SU-DHL-6 (cell line): ENCODE results near the gene SEMA4D.

ENCODE experiments used
- H2AFZ ChIP-seq: fragments of 200-600 bp; sonication (generic); 2 replicates; pipeline ENCODE4 v1.6.1; 2014; ENCODE audit warnings: low read depth, mild to moderate bottlenecking, moderate library complexity, mixed read lengths, antibody characterized with exemption, low read length; ENCODE audit not compliant: severe bottlenecking
- H3F3A ChIP-seq: fragments of 200-600 bp; shearing (Covaris generic); 2 replicates; pipeline ENCODE4 v1.6.0; 2016; ENCODE audit warnings: antibody characterized with exemption, mild to moderate bottlenecking; ENCODE audit not compliant: insufficient read depth
- H3K27ac ChIP-seq: fragments of 200-600 bp; sonication (generic); 2 replicates; pipeline ENCODE4 v1.5.1; 2016; ENCODE audit warnings: low read depth, mild to moderate bottlenecking, low read length, moderate library complexity, mixed read lengths
- H3K27me3 ChIP-seq: fragments of 200-600 bp; sonication (generic), shearing (Covaris generic); 2 replicates; pipeline ENCODE4 v1.6.0; 2014; ENCODE audit warnings: mild to moderate bottlenecking, low read length
- H3K36me3 ChIP-seq: fragments of 200-600 bp; sonication (generic); 2 replicates; pipeline ENCODE4 v1.6.1; 2014; ENCODE audit warnings: mild to moderate bottlenecking, low read length, mixed read lengths
- H3K4me2 ChIP-seq: fragments of 300-600, 200-600 bp; shearing (Covaris generic), sonication (generic); 2 replicates; pipeline ENCODE4 v1.6.0; 2014; ENCODE audit warnings: low read length, low read depth, mild to moderate bottlenecking; ENCODE audit not compliant: poor library complexity, severe bottlenecking
- H3K4me3 ChIP-seq: fragments of 200-600 bp; sonication (generic); 2 replicates; pipeline ENCODE4 v1.5.1; 2014; ENCODE audit warnings: antibody characterized with exemption, low read length, mild to moderate bottlenecking, mixed read lengths; ENCODE audit not compliant: insufficient read depth, poor library complexity, severe bottlenecking
- H3K79me2 ChIP-seq: fragments of 200-600 bp; sonication (generic); 2 replicates; pipeline ENCODE4 v1.6.1; 2014; ENCODE audit warnings: mild to moderate bottlenecking, low read length, moderate library complexity; ENCODE audit not compliant: insufficient read depth
- H3K9ac ChIP-seq: fragments of 200-600 bp; sonication (generic); 2 replicates; pipeline ENCODE4 v1.7.0; 2014; ENCODE audit warnings: mild to moderate bottlenecking, low read length
- H3K9me2 ChIP-seq: fragments of 200-600 bp; sonication (generic); replicated peaks from 2 replicates; pipeline ENCODE4 v1.6.1; 2014; ENCODE audit warnings: low read length; ENCODE audit not compliant: insufficient read depth
- H3K9me3 ChIP-seq: fragments of 200-600 bp; sonication (generic); 2 replicates; pipeline ENCODE4 v1.6.1; 2014; ENCODE audit warnings: low read length, mixed read lengths; ENCODE audit not compliant: insufficient read depth
- H4K20me1 ChIP-seq: fragments of 200-600 bp; sonication (generic); 2 replicates; pipeline ENCODE4 v1.6.1; 2014; ENCODE audit warnings: low read depth, mild to moderate bottlenecking, antibody characterized with exemption, low read length, moderate library complexity, mixed read lengths
- CTCF ChIP-seq: fragments of 200-600 bp; sonication (generic); IDR thresholded peaks from one replicate; pipeline ENCODE4 v1.5.1; 2017; ENCODE audit warnings: antibody characterized with exemption, mild to moderate bottlenecking, low read length, moderate library complexity; ENCODE audit not compliant: insufficient read depth, poor library complexity, severe bottlenecking
- EZH2phosphoT487 ChIP-seq: fragments of 200-600 bp; sonication (generic), shearing (Covaris generic); conservative IDR thresholded peaks from 2 replicates; pipeline ENCODE4 v1.6.1; 2018; ENCODE audit warnings: mild to moderate bottlenecking, antibody characterized with exemption, low read length, moderate library complexity, mixed read lengths

The SEMA4D gene

GRCh38 chr9:89375191-89375760, 122.6 kb downstream of the SEMA4D start:
- no peaks in the 10 kb centered on the region for H3K9me2 ChIP-seq
- no peak overlapping the region for H3K27ac ChIP-seq
- TF ChIP-seq CTCF (no peak), EZH2phosphoT487 (no peak)
- no peaks in the 10 kb centered on the region for H3K9me3 ChIP-seq
- H3F3A ChIP-seq, result no peaks in the 10 kb centered on the region
- H3K9ac ChIP-seq, result no peak overlapping the region
- no peak overlapping the region for H3K4me2 ChIP-seq
- no peaks in the 10 kb centered on the region for H3K79me2 ChIP-seq
- no peaks in the 10 kb centered on the region for H3K36me3 ChIP-seq
- H3K4me3 ChIP-seq, result no peak overlapping the region
- H3K27me3 ChIP-seq, result no peaks in the 10 kb centered on the region
- no peaks in the 10 kb centered on the region for H4K20me1 ChIP-seq
- H2AFZ ChIP-seq, result no peak overlapping the region

- Histone ChIP-seq H3K27me3 (no peaks in the 10 kb centered on the region), H3K9me2 (no peaks in the 10 kb centered on the region), H3K4me3 (no peak overlapping the region), H3K9me3 (no peaks in the 10 kb centered on the region), H3K9ac (no peak overlapping the region), H2AFZ (no peak overlapping the region), H4K20me1 (no peaks in the 10 kb centered on the region), H3K79me2 (no peaks in the 10 kb centered on the region), H3K4me2 (no peak overlapping the region), H3K27ac (no peak overlapping the region), H3K36me3 (no peaks in the 10 kb centered on the region), H3F3A (no peaks in the 10 kb centered on the region)
- TF ChIP-seq CTCF, result no peak
- TF ChIP-seq EZH2phosphoT487, result no peak
Measured at GRCh38 chr9:89374176-89374575, 123.7 kb downstream of the SEMA4D start.

DNA sequence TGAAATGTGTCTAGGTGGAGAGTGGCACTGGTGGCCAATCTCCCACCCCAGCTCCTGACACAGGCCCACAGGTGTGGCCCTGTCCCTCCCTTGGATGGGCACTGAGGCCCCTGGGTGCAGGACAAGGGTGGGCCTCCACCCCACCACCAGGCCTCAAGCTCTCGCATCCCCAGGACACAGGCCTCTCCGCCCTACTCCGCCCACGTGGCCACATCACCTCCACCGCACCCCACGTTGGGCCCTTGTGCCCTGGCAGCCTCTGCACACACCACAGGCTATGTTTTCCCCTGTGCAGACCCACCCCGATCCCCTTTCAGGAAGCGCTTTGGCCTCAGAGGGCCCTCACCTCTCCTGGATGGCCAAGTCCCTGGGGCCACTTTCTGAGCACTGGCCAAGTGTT, 124.9 kb downstream of the SEMA4D start:
- no peak overlapping the region for H3K27ac ChIP-seq
- H3F3A ChIP-seq, result no peaks in the 10 kb centered on the region
- H4K20me1 ChIP-seq, result no peaks in the 10 kb centered on the region
- H3K9me2 ChIP-seq, result no peaks in the 10 kb centered on the region
- no peak overlapping the region for H2AFZ ChIP-seq
- no peak overlapping the region for H3K4me3 ChIP-seq
- no peak overlapping the region for H3K4me2 ChIP-seq
- no peaks in the 10 kb centered on the region for H3K27me3 ChIP-seq
- H3K79me2 ChIP-seq, result no peaks in the 10 kb centered on the region
- no peak overlapping the region for H3K9ac ChIP-seq
- no peak for TF ChIP-seq EZH2phosphoT487
- no peak for TF ChIP-seq CTCF
- no peaks in the 10 kb centered on the region for H3K36me3 ChIP-seq
- H3K9me3 ChIP-seq, result no peaks in the 10 kb centered on the region
